ENCODE results near the gene MTM1. TPM values are rescaled to one million over a fixed set of nuclear protein-coding genes. Genes with fewer than 3 reads are reported as not detected.
A peak's percentile ranks its signal among the peaks of the same experiment; 100 is the strongest.

Gene MTM1
- total RNA-seq, 2 donors from 2014 or later = 17.1 to 21.4 TPM

DNA sequence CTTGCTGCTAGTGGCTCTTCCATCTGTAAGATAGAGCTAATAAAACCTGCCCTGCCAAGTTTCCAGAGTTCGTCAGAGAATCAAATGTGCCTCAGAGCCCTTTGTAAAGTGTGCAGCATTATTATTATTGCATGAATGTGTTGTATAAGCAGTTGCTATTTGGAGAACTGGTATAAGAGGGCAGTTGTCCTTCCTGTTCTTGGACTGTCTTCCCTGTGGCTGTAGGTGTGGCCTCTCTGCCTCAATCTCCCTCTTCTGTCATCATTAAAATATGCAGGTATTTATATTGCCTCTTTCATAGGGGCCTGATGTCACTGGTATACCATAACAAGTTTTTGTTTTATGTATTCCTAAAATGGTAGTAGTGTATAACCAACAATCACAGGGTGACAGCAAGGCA lies 3.8 kb downstream of the MTM1 start:
- H3K27ac Mint-ChIP-seq = peak overlapping the region; percentile 97
- ATAC-seq (replicated peaks) = no peak
- H3K36me3 Mint-ChIP-seq (ENCODE audit: low read depth) = peaks cover 13% of the 10 kb centered on the region
- no peaks in the 10 kb centered on the region for H3K9me3 Mint-ChIP-seq
- H3K27me3 Mint-ChIP-seq = no peaks in the 10 kb centered on the region
- peaks cover 34% of the 10 kb centered on the region for H3K4me1 Mint-ChIP-seq
- H3K4me3 Mint-ChIP-seq = peak overlapping the region; percentile 87

DNA sequence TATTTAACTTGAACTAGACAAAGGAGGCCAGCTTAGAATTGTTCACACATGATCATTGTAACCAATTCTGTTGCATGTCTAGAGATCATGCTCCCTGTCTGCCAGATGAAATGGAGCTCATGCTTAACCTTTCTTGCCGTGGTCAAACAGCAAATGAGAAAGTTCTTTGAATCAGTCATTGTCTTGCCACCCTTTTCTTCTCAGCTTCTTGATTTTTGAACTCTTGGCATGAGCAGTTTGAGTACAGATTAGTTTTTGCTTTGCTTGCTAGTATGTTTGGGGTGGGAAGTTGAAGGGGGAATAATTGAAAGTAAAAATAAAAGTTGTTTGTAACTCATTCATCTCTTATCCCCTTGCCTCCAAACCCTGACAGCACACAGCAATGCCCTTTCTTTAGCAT lies 4.7 kb downstream of the MTM1 start:
- H3K4me1 Mint-ChIP-seq = peaks cover 34% of the 10 kb centered on the region
- peaks cover 13% of the 10 kb centered on the region for H3K36me3 Mint-ChIP-seq (ENCODE audit: low read depth)
- peak overlapping the region; percentile 87 for H3K4me3 Mint-ChIP-seq
- H3K27ac Mint-ChIP-seq = peak overlapping the region; percentile 97
- ATAC-seq (replicated peaks) = no peak
- H3K27me3 Mint-ChIP-seq = no peaks in the 10 kb centered on the region
- no peaks in the 10 kb centered on the region for H3K9me3 Mint-ChIP-seq

DNA sequence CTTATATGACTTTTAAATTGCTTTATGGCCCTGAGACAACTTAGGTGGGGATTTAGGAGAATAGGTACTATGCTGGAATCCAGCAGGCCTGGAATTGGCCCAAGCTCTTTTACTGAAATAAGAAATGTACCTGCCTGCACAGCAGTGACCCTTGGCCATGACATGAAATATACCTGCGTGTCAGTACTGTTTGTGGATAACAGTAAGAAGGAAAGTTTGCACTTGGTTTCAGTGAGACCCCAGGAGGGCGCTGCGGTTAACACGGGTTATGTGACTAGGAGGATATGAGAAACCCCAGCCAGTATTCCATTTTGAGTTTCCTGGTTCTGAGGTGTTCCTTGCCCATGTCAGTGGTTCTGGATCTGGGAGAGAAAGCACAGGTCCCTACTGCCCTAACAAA lies 5.3 kb downstream of the MTM1 start:
- peak; percentile 38 for ATAC-seq (replicated peaks)
- peak overlapping the region; percentile 87 for H3K4me3 Mint-ChIP-seq
- H3K27me3 Mint-ChIP-seq = no peaks in the 10 kb centered on the region
- peaks cover 13% of the 10 kb centered on the region for H3K36me3 Mint-ChIP-seq (ENCODE audit: low read depth)
- no peaks in the 10 kb centered on the region for H3K9me3 Mint-ChIP-seq
- H3K4me1 Mint-ChIP-seq = peaks cover 34% of the 10 kb centered on the region
- H3K27ac Mint-ChIP-seq = peak overlapping the region; percentile 97

DNA sequence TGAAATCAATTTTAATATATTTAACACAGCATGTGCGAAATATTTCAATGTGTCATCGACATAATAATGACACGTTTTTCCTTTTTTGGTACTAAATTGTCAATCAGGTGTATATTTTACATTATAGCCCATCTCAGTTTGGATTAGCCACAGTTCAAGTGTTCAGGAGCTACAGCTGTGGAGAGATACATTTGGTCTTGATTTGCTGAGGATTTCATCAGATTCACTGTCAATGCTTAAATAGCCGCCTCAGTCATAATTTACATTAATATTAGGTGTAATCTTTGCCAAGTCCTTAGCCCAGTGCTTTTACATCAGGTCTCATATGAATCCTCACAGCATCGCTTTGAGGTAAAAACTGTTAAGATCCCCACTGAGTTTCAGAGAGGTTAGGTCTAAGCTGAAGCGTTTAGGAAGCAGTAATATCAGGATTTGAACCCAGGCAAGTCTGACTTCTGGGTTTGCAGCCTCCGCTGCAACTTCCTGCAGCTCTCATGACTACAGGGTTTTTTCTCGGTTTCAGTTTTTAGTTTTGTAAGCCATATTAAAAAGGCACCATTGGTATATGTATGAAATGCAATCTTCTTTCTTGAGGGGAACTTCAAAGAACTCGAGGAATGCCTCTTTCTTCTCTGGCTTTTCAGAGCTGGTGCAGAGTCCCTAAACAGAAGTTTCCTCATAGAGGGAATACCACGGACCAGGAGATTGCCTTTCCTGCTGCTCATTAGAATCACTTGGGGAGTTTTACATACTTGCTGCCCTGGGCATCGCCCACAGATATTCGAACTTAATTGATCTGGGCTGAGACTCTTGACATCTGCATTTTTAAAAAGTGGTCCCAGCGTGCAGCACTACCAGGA lies 6.4 kb downstream of the MTM1 start:
- Mint-ChIP-seq H3K27me3 (no peaks in the 10 kb centered on the region), H3K9me3 (no peaks in the 10 kb centered on the region), H3K36me3 (ENCODE audit: low read depth) (peaks cover 13% of the 10 kb centered on the region), H3K27ac (peak overlapping the region; percentile 97), H3K4me1 (peaks cover 34% of the 10 kb centered on the region), H3K4me3 (peak overlapping the region; percentile 87)
- ATAC-seq (replicated peaks) = peak; percentile 67

DNA sequence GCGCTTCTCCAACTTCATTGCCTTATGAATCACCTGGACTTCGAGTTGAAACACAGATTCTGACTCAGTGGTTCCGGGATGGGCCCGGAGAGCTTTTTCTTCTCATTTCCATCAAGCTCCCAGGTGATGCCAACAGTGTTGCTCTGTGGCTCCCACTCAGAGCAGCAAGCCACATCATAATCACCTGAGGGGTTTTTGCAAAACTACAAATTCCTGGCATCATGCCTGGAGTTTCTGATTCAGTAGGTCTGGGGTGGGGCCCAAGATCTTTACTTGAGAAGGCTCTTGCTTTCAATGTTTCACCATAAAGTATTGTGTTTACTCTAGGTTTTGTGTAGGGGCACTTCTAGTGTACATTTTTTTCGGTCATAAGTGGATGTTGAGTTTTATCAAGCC lies 7.0 kb downstream of the MTM1 start:
- Mint-ChIP-seq H3K4me1 (peaks cover 36% of the 10 kb centered on the region), H3K36me3 (ENCODE audit: low read depth) (peaks cover 13% of the 10 kb centered on the region), H3K27ac (peak overlapping the region; percentile 97), H3K9me3 (no peaks in the 10 kb centered on the region), H3K4me3 (peak overlapping the region; percentile 87), H3K27me3 (no peaks in the 10 kb centered on the region)
- ATAC-seq (replicated peaks) = peak; percentile 75

DNA sequence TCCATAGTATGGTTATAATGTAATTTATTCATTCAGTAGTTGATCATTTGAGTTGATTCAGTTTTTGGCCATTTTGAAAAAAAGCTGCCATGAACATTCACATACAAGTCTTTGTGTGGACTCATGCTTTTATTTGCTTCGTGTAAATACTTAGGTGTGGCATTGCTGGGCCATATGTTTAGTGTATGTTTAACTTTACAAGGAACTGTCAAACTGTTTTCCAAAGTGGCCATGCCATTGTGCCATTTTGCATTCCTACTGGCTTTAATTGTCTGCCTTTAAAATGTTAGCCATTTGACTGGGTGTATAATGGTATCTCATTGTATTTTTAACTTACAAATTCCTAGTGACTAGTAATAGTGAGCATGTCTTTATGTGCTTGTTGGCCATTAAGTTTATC lies 8.8 kb downstream of the MTM1 start:
- peaks cover 13% of the 10 kb centered on the region for H3K36me3 Mint-ChIP-seq (ENCODE audit: low read depth)
- no peaks in the 10 kb centered on the region for H3K27me3 Mint-ChIP-seq
- H3K9me3 Mint-ChIP-seq = no peaks in the 10 kb centered on the region
- peak overlapping the region; percentile 87 for H3K4me3 Mint-ChIP-seq
- peaks cover 32% of the 10 kb centered on the region for H3K4me1 Mint-ChIP-seq
- peak overlapping the region; percentile 97 for H3K27ac Mint-ChIP-seq
- no peak for ATAC-seq (replicated peaks)

DNA sequence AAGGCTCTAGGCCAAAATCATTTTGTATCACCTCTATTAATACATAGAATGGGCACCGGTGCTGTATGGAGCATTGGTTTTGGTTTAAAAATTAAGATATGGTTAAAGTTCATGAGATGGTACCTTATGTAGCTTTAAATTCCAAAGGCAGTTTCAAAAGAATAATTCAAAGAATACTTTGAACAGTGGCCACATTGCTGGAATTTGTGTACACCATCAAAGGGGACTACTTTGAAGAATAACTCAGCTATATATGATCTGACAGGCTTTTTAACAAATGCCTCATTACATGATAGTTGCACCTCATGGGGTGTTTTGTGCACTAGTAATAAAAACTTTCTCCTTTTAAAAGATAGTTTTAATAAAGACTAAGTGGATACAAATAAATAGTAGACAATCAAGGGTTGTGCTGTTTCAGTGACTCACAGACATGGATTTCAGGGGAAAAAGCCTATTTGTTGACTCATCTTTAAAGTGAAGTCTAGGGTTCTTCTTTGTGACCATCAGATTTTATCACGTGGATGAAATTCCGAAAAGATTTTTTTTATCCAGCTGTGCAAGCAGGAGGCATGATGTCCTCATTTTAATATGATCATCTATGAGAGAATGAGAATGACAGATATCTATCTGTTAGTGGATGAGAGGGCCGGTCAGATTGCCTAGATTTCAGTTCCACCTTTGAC lies 12.8 kb downstream of the MTM1 start:
- H3K9me3 Mint-ChIP-seq = no peaks in the 10 kb centered on the region
- peak; percentile 28 for ATAC-seq (replicated peaks)
- no peaks in the 10 kb centered on the region for H3K27me3 Mint-ChIP-seq
- H3K27ac Mint-ChIP-seq = no peak overlapping the region
- no peak overlapping the region for H3K4me3 Mint-ChIP-seq
- peaks cover 12% of the 10 kb centered on the region for H3K36me3 Mint-ChIP-seq (ENCODE audit: low read depth)
- peaks cover 21% of the 10 kb centered on the region for H3K4me1 Mint-ChIP-seq

DNA sequence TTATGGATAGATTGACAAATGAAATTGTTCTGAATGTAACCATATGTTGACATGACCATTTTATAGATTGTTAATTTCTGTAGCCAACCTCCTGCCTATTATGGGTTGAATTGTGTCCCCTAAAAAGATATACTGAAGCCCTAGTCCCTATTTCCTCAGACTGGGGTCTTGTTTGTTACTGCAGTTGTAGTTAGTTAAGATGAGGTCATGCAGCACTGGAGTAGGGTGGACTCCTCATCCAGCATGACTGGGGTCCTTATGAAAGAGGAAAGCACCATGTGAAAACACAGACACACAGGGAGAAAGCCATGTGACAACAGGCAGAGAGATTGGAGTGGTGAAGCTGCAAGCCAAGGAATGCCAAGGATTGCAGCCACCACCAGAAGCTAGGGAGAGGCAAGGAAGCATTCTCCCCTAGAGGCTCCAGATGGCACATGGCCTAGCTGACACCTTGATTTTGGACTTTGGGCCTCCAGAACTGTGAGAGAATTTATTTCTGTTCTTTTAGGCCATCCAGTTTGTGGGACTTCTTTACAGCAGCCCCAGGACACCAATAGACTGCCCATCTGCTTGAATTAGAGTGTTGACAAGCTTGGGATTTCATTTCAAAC lies 14.0 kb downstream of the MTM1 start:
- Mint-ChIP-seq H3K27ac (no peak overlapping the region), H3K9me3 (no peaks in the 10 kb centered on the region), H3K36me3 (ENCODE audit: low read depth) (peaks cover 8% of the 10 kb centered on the region), H3K4me3 (no peak overlapping the region), H3K27me3 (no peaks in the 10 kb centered on the region), H3K4me1 (peaks cover 20% of the 10 kb centered on the region)
- ATAC-seq (replicated peaks) = no peak

DNA sequence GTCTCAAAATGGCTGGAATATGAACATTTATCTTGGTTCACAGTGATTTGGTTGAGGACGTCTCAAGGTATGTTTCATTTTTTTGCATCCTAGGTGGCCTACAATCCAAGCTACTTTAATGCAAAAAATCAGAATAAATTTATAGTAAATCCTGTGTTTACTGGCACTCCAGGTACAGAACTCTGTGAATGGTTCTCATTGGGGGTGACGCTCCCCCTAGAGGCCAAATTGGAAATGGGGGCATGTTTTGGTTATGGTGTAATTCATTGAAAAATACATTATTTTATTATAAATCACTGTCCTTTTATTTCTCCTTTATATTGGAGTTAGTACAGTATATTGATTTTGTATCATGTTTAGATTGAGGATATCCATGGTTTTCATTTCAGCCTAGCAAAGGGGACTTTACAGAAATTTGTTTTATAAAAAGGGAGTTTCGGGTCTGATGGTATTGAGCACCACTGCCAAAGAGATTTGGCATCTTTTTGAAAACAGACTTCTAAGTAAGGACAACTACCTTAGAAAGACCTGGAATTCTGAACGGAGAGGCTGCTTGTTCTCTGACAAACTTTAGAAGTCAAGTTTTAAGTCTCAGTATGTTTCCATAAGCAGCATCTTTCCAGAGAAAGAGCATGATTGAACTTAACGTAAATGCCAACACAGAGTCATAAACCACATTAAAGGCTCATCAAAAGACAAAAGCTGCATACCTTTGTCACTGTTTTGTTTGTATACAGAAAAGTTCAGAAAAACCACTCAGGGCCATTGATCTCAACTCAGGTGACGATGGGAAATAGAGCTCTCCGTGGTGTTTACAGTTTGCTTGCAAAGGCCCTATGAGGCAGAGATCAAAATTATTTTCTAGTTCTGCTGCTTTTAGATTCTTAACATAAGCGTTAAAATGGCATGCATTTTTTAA lies 19.4 kb downstream of the MTM1 start:
- no peak for ATAC-seq (replicated peaks)
- Mint-ChIP-seq H3K27me3 (no peaks in the 10 kb centered on the region), H3K4me1 (peaks cover 15% of the 10 kb centered on the region), H3K9me3 (no peaks in the 10 kb centered on the region), H3K36me3 (ENCODE audit: low read depth) (peaks cover 8% of the 10 kb centered on the region), H3K27ac (no peak overlapping the region), H3K4me3 (no peak overlapping the region)

DNA sequence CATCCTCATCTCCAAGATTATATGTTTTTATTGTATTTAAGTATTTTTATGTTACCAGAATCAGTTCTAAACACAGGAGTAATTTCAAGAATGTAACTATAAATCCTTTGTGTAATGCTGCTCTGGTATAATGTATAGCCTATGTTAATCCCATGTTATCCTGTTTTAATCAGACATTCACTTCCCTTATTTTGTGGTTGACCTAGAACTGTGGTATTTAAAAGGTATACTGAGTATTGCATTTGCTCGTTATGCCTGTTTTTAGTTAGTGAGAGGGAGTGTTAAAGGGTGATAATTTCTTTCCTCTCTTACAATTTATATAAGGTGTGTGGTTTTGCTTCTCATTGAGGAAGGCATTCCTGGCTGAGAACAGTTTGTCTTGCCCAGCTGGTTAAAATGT lies 26.2 kb downstream of the MTM1 start:
- Mint-ChIP-seq H3K4me3 (no peak overlapping the region), H3K36me3 (ENCODE audit: low read depth) (peaks cover 41% of the 10 kb centered on the region), H3K27me3 (no peaks in the 10 kb centered on the region), H3K27ac (peak overlapping the region; percentile 41), H3K9me3 (no peaks in the 10 kb centered on the region), H3K4me1 (no peaks in the 10 kb centered on the region)
- ATAC-seq (replicated peaks) = no peak

DNA sequence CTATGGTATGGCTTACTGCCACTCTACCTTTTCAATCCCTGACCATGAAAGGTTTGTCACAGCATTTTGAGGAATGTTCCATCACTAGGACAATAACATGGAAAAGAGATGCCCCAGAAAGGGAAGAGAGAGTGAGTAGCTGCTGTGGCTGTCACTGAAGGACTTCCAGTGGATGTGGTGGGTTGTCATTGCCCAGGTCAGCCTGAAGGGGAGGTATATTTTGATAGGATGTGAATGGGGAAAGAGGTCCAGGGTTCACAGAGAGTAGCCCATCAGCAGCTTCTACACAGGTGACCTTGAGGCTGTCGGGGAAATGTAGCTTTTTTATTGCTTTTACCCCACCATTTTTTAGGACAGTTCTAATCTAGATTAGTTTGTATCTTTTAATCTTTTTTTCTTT lies 30.8 kb downstream of the MTM1 start:
- peaks cover 85% of the 10 kb centered on the region for H3K36me3 Mint-ChIP-seq (ENCODE audit: low read depth)
- ATAC-seq (replicated peaks) = no peak
- no peaks in the 10 kb centered on the region for H3K27me3 Mint-ChIP-seq
- H3K4me1 Mint-ChIP-seq = peaks cover 13% of the 10 kb centered on the region
- no peak overlapping the region for H3K27ac Mint-ChIP-seq
- H3K4me3 Mint-ChIP-seq = no peak overlapping the region
- H3K9me3 Mint-ChIP-seq = no peaks in the 10 kb centered on the region

DNA sequence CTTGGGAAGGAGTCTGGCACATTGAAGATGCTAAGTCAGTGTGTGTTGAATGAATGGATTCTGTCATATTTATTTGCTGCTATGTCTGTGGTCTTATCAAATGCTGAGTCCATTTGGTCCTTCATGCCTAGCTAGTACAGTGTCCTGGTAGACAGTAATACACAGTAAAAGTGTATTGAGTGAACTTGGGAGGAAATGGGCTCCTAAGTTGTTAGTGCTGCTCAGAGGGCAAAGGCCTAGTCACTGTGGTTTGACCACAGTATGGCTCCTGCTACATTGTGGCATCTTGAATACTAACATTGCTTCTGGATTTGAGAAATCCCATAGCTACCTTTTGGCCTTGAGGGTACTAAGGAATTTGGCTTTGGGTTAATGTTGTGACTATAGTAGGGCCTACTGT lies 33.9 kb downstream of the MTM1 start:
- peaks cover 93% of the 10 kb centered on the region for H3K36me3 Mint-ChIP-seq (ENCODE audit: low read depth)
- ATAC-seq (replicated peaks) = peak; percentile 78
- H3K4me1 Mint-ChIP-seq = peaks cover 21% of the 10 kb centered on the region
- no peaks in the 10 kb centered on the region for H3K27me3 Mint-ChIP-seq
- peak overlapping the region; percentile 40 for H3K27ac Mint-ChIP-seq
- H3K9me3 Mint-ChIP-seq = no peaks in the 10 kb centered on the region
- no peak overlapping the region for H3K4me3 Mint-ChIP-seq

DNA sequence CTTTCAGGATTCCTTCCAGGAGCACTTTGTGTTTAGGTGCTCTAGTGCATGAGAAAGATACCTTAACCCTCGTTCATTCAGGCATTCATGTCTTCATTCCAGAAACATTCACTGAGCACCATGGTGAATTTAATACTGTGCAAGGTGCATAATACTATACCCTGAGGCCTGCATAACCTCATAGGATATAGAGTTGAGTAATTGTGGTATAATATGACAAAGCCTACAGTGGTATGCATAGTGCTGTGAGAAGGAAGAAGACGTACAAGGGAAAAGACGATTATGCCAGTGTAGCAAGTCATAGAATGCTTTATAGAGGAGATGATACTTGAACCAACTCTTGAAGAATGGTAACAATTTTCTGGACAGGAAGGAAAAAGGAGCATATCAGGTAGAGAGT lies 34.3 kb downstream of the MTM1 start:
- Mint-ChIP-seq H3K36me3 (ENCODE audit: low read depth) (peaks cover 94% of the 10 kb centered on the region), H3K4me1 (peaks cover 25% of the 10 kb centered on the region), H3K9me3 (no peaks in the 10 kb centered on the region), H3K4me3 (no peak overlapping the region), H3K27ac (peak overlapping the region; percentile 40), H3K27me3 (no peaks in the 10 kb centered on the region)
- peak; percentile 90 for ATAC-seq (replicated peaks)

DNA sequence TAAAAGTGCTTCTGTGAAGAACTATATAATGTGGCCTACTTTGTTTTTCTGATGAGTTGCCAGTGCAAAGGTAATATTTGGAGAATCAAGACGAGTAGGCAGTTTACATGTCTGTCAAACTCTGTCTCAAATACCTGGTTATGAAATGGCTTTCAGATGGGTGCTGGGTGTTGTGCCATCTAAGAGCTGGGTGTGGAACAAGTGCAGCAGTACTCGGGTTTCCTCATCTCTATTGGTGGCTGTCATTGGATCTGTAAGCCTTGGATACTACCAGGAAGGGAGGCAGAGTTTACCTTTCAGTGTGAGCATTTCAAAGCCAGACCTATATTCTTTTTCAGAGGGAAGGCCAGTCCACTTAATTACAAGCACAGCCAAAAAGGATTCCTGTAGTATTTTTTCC lies 37.2 kb downstream of the MTM1 start:
- Mint-ChIP-seq H3K9me3 (no peaks in the 10 kb centered on the region), H3K27ac (no peak overlapping the region), H3K4me1 (peaks cover 27% of the 10 kb centered on the region), H3K27me3 (no peaks in the 10 kb centered on the region), H3K36me3 (ENCODE audit: low read depth) (peaks cover 82% of the 10 kb centered on the region), H3K4me3 (no peak overlapping the region)
- no peak for ATAC-seq (replicated peaks)

Measured in activated T-helper 17 cell treated with anti-CD3 and anti-CD28 coated beads, Interleukin-2, amount 50 U/mL, for 72 hours (primary cell).